Activated CD8-positive, alpha-beta memory T cell treated with anti-CD3 and anti-CD28 coated beads, Interleukin-2, amount 50 U/mL, for 24 hours (primary cell): ENCODE results near the gene APMAP.

Experiments used
- DNase-seq: peaks from one replicate; pipeline ENCODE4 v3.0.0-alpha.2; 2020; ENCODE audit errors: extremely low read depth

APMAP gene

GRCh38 chr20:24966317-24967012, 26.1 kb downstream of the APMAP start:
- no peak for DNase-seq

- no peak for DNase-seq
Observed at GRCh38 chr20:24965065-24965919, 27.3 kb downstream of the APMAP start.

- no peak for DNase-seq
Observed at GRCh38 chr20:24964506-24964840, 28.1 kb downstream of the APMAP start.

GRCh38 chr20:24963672-24964505, 28.7 kb downstream of the APMAP start:
- no peak for DNase-seq

GRCh38 chr20:24962510-24962909, 30.0 kb downstream of the APMAP start:
- DNase-seq: no peak

GRCh38 chr20:24962182-24962492, 30.4 kb downstream of the APMAP start:
- DNase-seq: no peak

GRCh38 chr20:24961384-24962181, 31.0 kb downstream of the APMAP start:
- no peak for DNase-seq

GRCh38 chr20:24960861-24961260, 31.7 kb downstream of the APMAP start:
- DNase-seq: no peak

GRCh38 chr20:24960302-24960801, 32.2 kb downstream of the APMAP start:
- DNase-seq: no peak

- no peak for DNase-seq
Observed at GRCh38 chr20:24959591-24960301, 32.8 kb downstream of the APMAP start.

- no peak for DNase-seq
Observed at GRCh38 chr20:24958506-24959385, 33.8 kb downstream of the APMAP start.

GRCh38 chr20:24957326-24958016, 35.1 kb downstream of the APMAP start:
- no peak for DNase-seq

GRCh38 chr20:24956001-24956841, 36.3 kb downstream of the APMAP start:
- DNase-seq: no peak

GRCh38 chr20:24955045-24955444, 37.5 kb downstream of the APMAP start:
- no peak for DNase-seq

- no peak for DNase-seq
Observed at GRCh38 chr20:24954566-24954965, 38.0 kb downstream of the APMAP start.

- no peak for DNase-seq
Observed at GRCh38 chr20:24954151-24954550, 38.4 kb downstream of the APMAP start.

GRCh38 chr20:24953621-24954133, 38.9 kb downstream of the APMAP start:
- DNase-seq: no peak

- DNase-seq: no peak
Observed at GRCh38 chr20:24953209-24953575, 39.4 kb downstream of the APMAP start.
